A549 (cell line): ENCODE data around the gene TFF3. TPM values are rescaled to one million over a fixed set of nuclear protein-coding genes. Genes with fewer than 3 reads are reported as not detected.

Experiments used
- ATAC-seq, 2 experiments: fragments of 200-7000 bp in 1 of 2; fragments of >200 bp in 1 of 2; cut with Nextera tagmentation in 1 of 2; cut with Tn5 transposase in 1 of 2; 3 replicates each; pipeline versions ENCODE4 v1.8.0 to v1.9.1; 2018 to 2020; ENCODE audit warnings: mild to moderate bottlenecking in 1 of 2, moderate library complexity in 1 of 2
- CTCF ChIA-PET: fragments of 300-600 bp; sonication (Branson Sonifier 250); formaldehyde crosslinking; extraction: SDS; loops from one replicate; lab custom pipeline; 2021; ENCODE audit warnings: antibody characterized with exemption, inconsistent platforms; lab: Yijun Ruan, JAX
- POLR2A ChIA-PET: fragments of 350-600 bp; formaldehyde crosslinking; extraction: SDS; loops from one replicate; lab custom pipeline; 2021; ENCODE audit warnings: antibody characterized with exemption, inconsistent platforms; lab: Yijun Ruan, JAX
- DNase-seq, 2 experiments: peaks; one replicate each; pipeline versions ENCODE4 v3.0.0 to v3.0.0-alpha.2; 2011 to 2016; ENCODE audit warnings: low read depth in 1 of 2, low spot score in 1 of 2
- FAIRE-seq: peaks from 2 replicates; lab custom pipeline; 2011; peaks lifted over from hg19 to GRCh38; lab: Jason Lieb, UNC
- H3K27ac ChIP-seq, 2 experiments: fragments of >200 bp; sonication (Bioruptor Twin); formaldehyde crosslinking; 3 replicates each; pipeline ENCODE4 v1.5.1; 2016 to 2017
- H3K4me1 ChIP-seq: fragments of >200 bp; sonication (Bioruptor Twin); formaldehyde crosslinking; 3 replicates; pipeline ENCODE4 v1.6.1; 2016
- H3K4me2 ChIP-seq: fragments of >200 bp; sonication (Bioruptor Twin); formaldehyde crosslinking; 3 replicates; pipeline ENCODE4 v1.6.1; 2016
- H3K4me3 ChIP-seq: fragments of >200 bp; sonication (Bioruptor Twin); formaldehyde crosslinking; 3 replicates; pipeline ENCODE4 v1.5.1; 2016
- H3K9me3 ChIP-seq: fragments of >200 bp; sonication (Bioruptor Twin); formaldehyde crosslinking; 3 replicates; pipeline ENCODE4 v1.6.1; 2016
- BCL3 ChIP-seq: fragments of >200 bp; sonication (Bioruptor Twin); formaldehyde crosslinking; IDR thresholded peaks from 3 replicates; pipeline ENCODE4 v1.6.1; 2016
- CBX2 ChIP-seq: fragments of 200-600 bp; sonication (generic); IDR thresholded peaks from 2 replicates; pipeline ENCODE4 v1.6.1; 2016; ENCODE audit warnings: low read depth, mild to moderate bottlenecking, borderline replicate concordance
- CHD4 ChIP-seq: fragments of 200-600 bp; sonication (generic); IDR thresholded peaks from 2 replicates; pipeline ENCODE4 v1.6.1; 2016; ENCODE audit warnings: antibody characterized with exemption, mild to moderate bottlenecking, borderline replicate concordance
- ESRRA ChIP-seq: fragments of 150-350 bp; IDR thresholded peaks from 2 replicates; pipeline ENCODE4 v1.6.1; 2014; ENCODE audit warnings: mild to moderate bottlenecking, low read length, borderline replicate concordance
- FOSL2 ChIP-seq, 2 experiments: fragments of 450-650 bp in 1 of 2; fragments of >200 bp in 1 of 2; sonication (Bioruptor Twin) in 1 of 2; formaldehyde crosslinking; IDR thresholded peaks; 2 replicates each; pipeline versions ENCODE4 v1.5.0 to v1.6.1; 2016 to 2020; ENCODE audit warnings: mild to moderate bottlenecking in 1 of 2, moderate library complexity in 1 of 2
- GATA3 ChIP-seq: IDR thresholded peaks from 2 replicates; pipeline ENCODE4 v1.6.1; 2012; ENCODE audit warnings: borderline replicate concordance
- HMGXB4 ChIP-seq: fragments of 250-450 bp; sonication (Bioruptor Pico); IDR thresholded peaks from 2 replicates; pipeline ENCODE4 v1.5.0; 2021; ENCODE audit warnings: mild to moderate bottlenecking, moderate library complexity, borderline replicate concordance
- JUN ChIP-seq, 2 experiments: fragments of >200 bp; sonication (Bioruptor Twin); formaldehyde crosslinking; IDR thresholded peaks; 2 replicates in 1 of 2; 3 replicates in 1 of 2; pipeline ENCODE4 v1.6.1; 2016 to 2017
- MAZ ChIP-seq: fragments of 150-350 bp; IDR thresholded peaks from 2 replicates; pipeline ENCODE4 v1.6.1; 2014; ENCODE audit warnings: antibody characterized with exemption, low read depth, low read length, borderline replicate concordance
- MYC ChIP-seq: IDR thresholded peaks from 2 replicates; pipeline ENCODE4 v1.6.1; 2012; ENCODE audit warnings: mild to moderate bottlenecking, inconsistent platforms, low read length, improper control_type of control experiment, borderline replicate concordance
- NFE2L2 ChIP-seq: fragments of 150-350 bp; conservative IDR thresholded peaks from 2 replicates; pipeline ENCODE4 v1.6.1; 2014; ENCODE audit warnings: low read length
- NPAS2 ChIP-seq: fragments of 250-450 bp; sonication (Bioruptor Pico); IDR thresholded peaks from 2 replicates; pipeline ENCODE4 v1.8.0; 2022; ENCODE audit warnings: mild to moderate bottlenecking, moderate library complexity, borderline replicate concordance
- RFX5 ChIP-seq: fragments of 450-650 bp; IDR thresholded peaks from 2 replicates; pipeline ENCODE4 v1.7.1; 2014; ENCODE audit warnings: antibody characterized with exemption, mild to moderate bottlenecking, moderate library complexity
- ZC3H11A ChIP-seq: fragments of 450-650 bp; IDR thresholded peaks from 2 replicates; pipeline ENCODE4 v1.6.1; 2014; ENCODE audit warnings: antibody characterized with exemption, mild to moderate bottlenecking
- WGBS: methylation state at CpG from one replicate; pipeline ENCODE4 v1.1.6; 2017; ENCODE audit errors: missing lambda C conversion rate; 5-methylcytosine and 5-hydroxymethylcytosine counted together
- polyA plus RNA-seq, 4 experiments: library from polyadenylated mRNA; depleted of rRNA in 3 of 4; stranded (reverse); fragments of >200 nt; fragmentation: RNase III in 1 of 4; extraction: RNeasy Plus Mini Kit Qiagen cat#74134 plus additional on column Dnase treatment in 1 of 4; gene quantifications; 2 replicates in 3 of 4; 3 replicates in 1 of 4; pipeline ENCODE4 v1.2.3, GENCODE V29; 2011 to 2017
- TF ChIP-seq, protein P1 (sequence below): fragments of 200-600 bp; sonication (generic); IDR thresholded peaks from 2 replicates; pipeline ENCODE4 v1.6.1; 2016; ENCODE audit warnings: antibody characterized with exemption, mild to moderate bottlenecking, moderate library complexity
- TF ChIP-seq, protein P2 (sequence below): fragments of 250-450 bp; sonication (Bioruptor Pico); IDR thresholded peaks from 2 replicates; pipeline ENCODE4 v1.5.0; 2020; ENCODE audit warnings: low read depth, mild to moderate bottlenecking, moderate library complexity
- TF ChIP-seq, protein P3 (sequence below): fragments of 450-650 bp; IDR thresholded peaks from 2 replicates; pipeline ENCODE4 v1.6.1; 2014; ENCODE audit warnings: antibody characterized with exemption
- TF ChIP-seq, protein P4 (sequence below): fragments of >200 bp; sonication (Bioruptor Twin); formaldehyde crosslinking; IDR thresholded peaks from 2 replicates; pipeline ENCODE4 v1.6.1; 2016
- TF ChIP-seq, protein P5 (sequence below): fragments of 150-350 bp; IDR thresholded peaks from 2 replicates; pipeline ENCODE4 v1.6.1; 2014; ENCODE audit warnings: low read depth, mild to moderate bottlenecking, low read length

TFF3 gene
- polyA plus RNA-seq, 2 of the 4 experiments (the other 2 are of a cell fraction): 0.43 TPM; not detected in 1

- FAIRE-seq: no peak
- Histone ChIP-seq H3K4me3 (no peak overlapping the region), H3K9me3 (no peaks in the 10 kb centered on the region), H3K4me2 (no peak overlapping the region), H3K4me1 (peaks cover 4% of the 10 kb centered on the region; the same call in 1 of the 3 replicates), H3K27ac (no peak overlapping the region)
- ATAC-seq: no peak
- CTCF ChIA-PET: no interaction called here
- 63% methylated on average over 12 of the region's 13 CpGs for WGBS
- POLR2A ChIA-PET: no interaction called here
- TF ChIP-seq NFE2L2: no peak
- TF ChIP-seq, protein P1, sequence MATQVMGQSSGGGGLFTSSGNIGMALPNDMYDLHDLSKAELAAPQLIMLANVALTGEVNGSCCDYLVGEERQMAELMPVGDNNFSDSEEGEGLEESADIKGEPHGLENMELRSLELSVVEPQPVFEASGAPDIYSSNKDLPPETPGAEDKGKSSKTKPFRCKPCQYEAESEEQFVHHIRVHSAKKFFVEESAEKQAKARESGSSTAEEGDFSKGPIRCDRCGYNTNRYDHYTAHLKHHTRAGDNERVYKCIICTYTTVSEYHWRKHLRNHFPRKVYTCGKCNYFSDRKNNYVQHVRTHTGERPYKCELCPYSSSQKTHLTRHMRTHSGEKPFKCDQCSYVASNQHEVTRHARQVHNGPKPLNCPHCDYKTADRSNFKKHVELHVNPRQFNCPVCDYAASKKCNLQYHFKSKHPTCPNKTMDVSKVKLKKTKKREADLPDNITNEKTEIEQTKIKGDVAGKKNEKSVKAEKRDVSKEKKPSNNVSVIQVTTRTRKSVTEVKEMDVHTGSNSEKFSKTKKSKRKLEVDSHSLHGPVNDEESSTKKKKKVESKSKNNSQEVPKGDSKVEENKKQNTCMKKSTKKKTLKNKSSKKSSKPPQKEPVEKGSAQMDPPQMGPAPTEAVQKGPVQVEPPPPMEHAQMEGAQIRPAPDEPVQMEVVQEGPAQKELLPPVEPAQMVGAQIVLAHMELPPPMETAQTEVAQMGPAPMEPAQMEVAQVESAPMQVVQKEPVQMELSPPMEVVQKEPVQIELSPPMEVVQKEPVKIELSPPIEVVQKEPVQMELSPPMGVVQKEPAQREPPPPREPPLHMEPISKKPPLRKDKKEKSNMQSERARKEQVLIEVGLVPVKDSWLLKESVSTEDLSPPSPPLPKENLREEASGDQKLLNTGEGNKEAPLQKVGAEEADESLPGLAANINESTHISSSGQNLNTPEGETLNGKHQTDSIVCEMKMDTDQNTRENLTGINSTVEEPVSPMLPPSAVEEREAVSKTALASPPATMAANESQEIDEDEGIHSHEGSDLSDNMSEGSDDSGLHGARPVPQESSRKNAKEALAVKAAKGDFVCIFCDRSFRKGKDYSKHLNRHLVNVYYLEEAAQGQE: no peak
- no peak for TF ChIP-seq CHD4
- TF ChIP-seq GATA3: no peak
- TF ChIP-seq ESRRA: no peak
- no peak for TF ChIP-seq BCL3
- no peak for TF ChIP-seq NPAS2 (CRISPR knock-in tag)
- TF ChIP-seq RFX5: no peak
- TF ChIP-seq, protein P2, sequence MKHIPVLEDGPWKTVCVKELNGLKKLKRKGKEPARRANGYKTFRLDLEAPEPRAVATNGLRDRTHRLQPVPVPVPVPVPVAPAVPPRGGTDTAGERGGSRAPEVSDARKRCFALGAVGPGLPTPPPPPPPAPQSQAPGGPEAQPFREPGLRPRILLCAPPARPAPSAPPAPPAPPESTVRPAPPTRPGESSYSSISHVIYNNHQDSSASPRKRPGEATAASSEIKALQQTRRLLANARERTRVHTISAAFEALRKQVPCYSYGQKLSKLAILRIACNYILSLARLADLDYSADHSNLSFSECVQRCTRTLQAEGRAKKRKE (CRISPR knock-in tag): no peak
- no peak for TF ChIP-seq FOSL2 (IDR thresholded peaks at IDR 0.05)
- no peak for TF ChIP-seq FOSL2 (CRISPR knock-in tag; IDR thresholded peaks at IDR 0.05)
- TF ChIP-seq, protein P3, sequence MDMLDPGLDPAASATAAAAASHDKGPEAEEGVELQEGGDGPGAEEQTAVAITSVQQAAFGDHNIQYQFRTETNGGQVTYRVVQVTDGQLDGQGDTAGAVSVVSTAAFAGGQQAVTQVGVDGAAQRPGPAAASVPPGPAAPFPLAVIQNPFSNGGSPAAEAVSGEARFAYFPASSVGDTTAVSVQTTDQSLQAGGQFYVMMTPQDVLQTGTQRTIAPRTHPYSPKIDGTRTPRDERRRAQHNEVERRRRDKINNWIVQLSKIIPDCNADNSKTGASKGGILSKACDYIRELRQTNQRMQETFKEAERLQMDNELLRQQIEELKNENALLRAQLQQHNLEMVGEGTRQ: no peak
- no peak for TF ChIP-seq MYC
- TF ChIP-seq JUN (IDR thresholded peaks at IDR 0.05): no peak
- TF ChIP-seq, protein P4, sequence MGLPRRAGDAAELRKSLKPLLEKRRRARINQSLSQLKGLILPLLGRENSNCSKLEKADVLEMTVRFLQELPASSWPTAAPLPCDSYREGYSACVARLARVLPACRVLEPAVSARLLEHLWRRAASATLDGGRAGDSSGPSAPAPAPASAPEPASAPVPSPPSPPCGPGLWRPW: no peak
- no peak for TF ChIP-seq ZC3H11A
- TF ChIP-seq, protein P5, sequence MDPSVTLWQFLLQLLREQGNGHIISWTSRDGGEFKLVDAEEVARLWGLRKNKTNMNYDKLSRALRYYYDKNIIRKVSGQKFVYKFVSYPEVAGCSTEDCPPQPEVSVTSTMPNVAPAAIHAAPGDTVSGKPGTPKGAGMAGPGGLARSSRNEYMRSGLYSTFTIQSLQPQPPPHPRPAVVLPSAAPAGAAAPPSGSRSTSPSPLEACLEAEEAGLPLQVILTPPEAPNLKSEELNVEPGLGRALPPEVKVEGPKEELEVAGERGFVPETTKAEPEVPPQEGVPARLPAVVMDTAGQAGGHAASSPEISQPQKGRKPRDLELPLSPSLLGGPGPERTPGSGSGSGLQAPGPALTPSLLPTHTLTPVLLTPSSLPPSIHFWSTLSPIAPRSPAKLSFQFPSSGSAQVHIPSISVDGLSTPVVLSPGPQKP: no peak
- TF ChIP-seq MAZ: no peak
- TF ChIP-seq HMGXB4 (CRISPR knock-in tag): no peak
- no peak for TF ChIP-seq CBX2
- no peak for DNase-seq
These were observed 43.7 kb upstream of the TFF3 start for GRCh38 chr21:42358937-42359336.
